K562 (cell line): ENCODE data around the gene DBP. TPM values are rescaled to one million over a fixed set of nuclear protein-coding genes. Genes with fewer than 3 reads are reported as not detected.

Experiments
- CTBP1 ChIP-seq: fragments of 450-650 bp; IDR thresholded peaks from 2 replicates; pipeline ENCODE4 v1.6.1; 2016; ENCODE audit warnings: borderline replicate concordance
- DNMT1 ChIP-seq: fragments of 450-650 bp; IDR thresholded peaks from 2 replicates; pipeline ENCODE4 v1.6.1; 2016; ENCODE audit warnings: antibody characterized with exemption, mild to moderate bottlenecking
- ETV5 ChIP-seq: sonication (generic); formaldehyde crosslinking; IDR thresholded peaks from 2 replicates; pipeline ENCODE4 v1.4.0; 2020; ENCODE audit warnings: low read depth, mild to moderate bottlenecking, missing genetic modification reagents
- FOXA3 ChIP-seq, 2 experiments: fragments of 450-650 bp in 1 of 2; sonication (generic) in 1 of 2; formaldehyde crosslinking; IDR thresholded peaks in 1 of 2; conservative IDR thresholded peaks in 1 of 2; 2 replicates each; pipeline versions ENCODE4 v1.4.0 to v1.8.0; 2020 to 2022; ENCODE audit warnings: mild to moderate bottlenecking in 2 of 2, missing genetic modification reagents in 1 of 2
- FOXJ3 ChIP-seq: sonication (generic); formaldehyde crosslinking; IDR thresholded peaks from 2 replicates; pipeline ENCODE4 v1.4.0; 2020; ENCODE audit warnings: mild to moderate bottlenecking, missing genetic modification reagents
- FOXK1 ChIP-seq: sonication (generic); formaldehyde crosslinking; IDR thresholded peaks from 2 replicates; pipeline ENCODE4 v1.8.0; 2022; ENCODE audit warnings: missing genetic modification reagents, mild to moderate bottlenecking, borderline replicate concordance
- GABPB1 ChIP-seq: sonication (generic); formaldehyde crosslinking; IDR thresholded peaks from 2 replicates; pipeline ENCODE4 v1.8.0; 2022; ENCODE audit warnings: mild to moderate bottlenecking, missing genetic modification reagents
- HDGF ChIP-seq: fragments of 450-650 bp; IDR thresholded peaks from 2 replicates; pipeline ENCODE4 v1.6.1; 2016
- HLTF ChIP-seq: fragments of 450-650 bp; IDR thresholded peaks from 2 replicates; pipeline ENCODE4 v1.6.1; 2016
- KDM4B ChIP-seq, 2 experiments: fragments of 450-650 bp in 1 of 2; sonication (generic) in 1 of 2; IDR thresholded peaks; 2 replicates each; pipeline ENCODE4 v1.6.1; 2016 to 2017; ENCODE audit warnings: borderline replicate concordance in 2 of 2, antibody characterized with exemption in 1 of 2, low read depth in 1 of 2, mild to moderate bottlenecking in 1 of 2
- MAFK ChIP-seq: IDR thresholded peaks from 2 replicates; pipeline ENCODE4 v1.6.1; 2011; ENCODE audit warnings: low read length, improper control_type of control experiment
- MIER1 ChIP-seq: fragments of 450-650 bp; IDR thresholded peaks from 2 replicates; pipeline ENCODE4 v1.6.1; 2016; ENCODE audit warnings: antibody characterized with exemption, mild to moderate bottlenecking, low read depth
- MTA1 ChIP-seq: fragments of 450-650 bp; IDR thresholded peaks from 2 replicates; pipeline ENCODE4 v1.6.1; 2017; ENCODE audit warnings: borderline replicate concordance
- MYC ChIP-seq, 2 experiments: fragments of 250-450 bp in 1 of 2; sonication (Bioruptor Pico) in 1 of 2; IDR thresholded peaks; 2 replicates each; pipeline versions ENCODE4 v1.5.1 to v1.6.1; 2012 to 2021; ENCODE audit warnings: low read depth in 2 of 2, borderline replicate concordance in 1 of 2, improper control_type of control experiment in 1 of 2, low read length in 1 of 2, mild to moderate bottlenecking in 1 of 2, moderate library complexity in 1 of 2
- NELFE ChIP-seq: IDR thresholded peaks from 2 replicates; pipeline ENCODE4 v1.6.1; 2011; ENCODE audit warnings: mild to moderate bottlenecking; ENCODE audit not compliant: insufficient read depth, insufficient read length
- NRF1 ChIP-seq, 2 experiments: fragments of 450-650 bp; IDR thresholded peaks in 1 of 2; conservative IDR thresholded peaks in 1 of 2; 2 replicates each; pipeline ENCODE4 v1.6.1; 2014; ENCODE audit warnings: mild to moderate bottlenecking in 2 of 2
- PHF8 ChIP-seq: fragments of 200-600 bp; sonication (generic); IDR thresholded peaks from 2 replicates; pipeline ENCODE4 v1.6.1; 2012; ENCODE audit warnings: mixed run types, mild to moderate bottlenecking, inconsistent platforms, low read length, moderate library complexity, borderline replicate concordance
- POLR2A ChIP-seq: fragments of 450-650 bp; conservative IDR thresholded peaks from 2 replicates; pipeline ENCODE4 v1.6.1; 2016
- RBFOX2 ChIP-seq: fragments of 200-400 bp; formaldehyde crosslinking; IDR thresholded peaks from 2 replicates; pipeline ENCODE4 v1.6.1; 2017; ENCODE audit warnings: low read depth, mild to moderate bottlenecking, low read length, moderate library complexity
- TEAD1 ChIP-seq, 2 experiments: fragments of 450-650 bp in 1 of 2; sonication (generic) in 1 of 2; formaldehyde crosslinking; IDR thresholded peaks; 2 replicates each; pipeline versions ENCODE4 v1.4.0 to v1.8.0; 2020 to 2022; ENCODE audit warnings: mild to moderate bottlenecking in 2 of 2, missing genetic modification reagents in 1 of 2
- polyA plus RNA-seq, 8 experiments: library from polyadenylated mRNA; depleted of rRNA in 4 of 8; stranded (reverse) in 5 of 8; unstranded in 3 of 8; fragments of >200 nt; fragmentation: Nextera tagmentation in 2 of 8; fragmentation: Illumina TruSeq in 1 of 8; extraction: Ambion mirVana in 2 of 8; extraction: Trizol in 1 of 8; gene quantifications; 2 replicates each; pipeline versions ENCODE4 v1.2.1 to v1.2.3, GENCODE V29; 2011 to 2014; ENCODE audit warnings: inconsistent platforms in 1 of 8, missing spikeins in 1 of 8
- total RNA-seq, 7 experiments: library from RNA; depleted of rRNA in 6 of 7; stranded (reverse); fragments of >200 nt in 6 of 7; fragmentation: Illumina TruSeq in 2 of 7; extraction: Trizol in 2 of 7; gene quantifications; 2 replicates each; pipeline versions ENCODE4 v1.2.1 to v1.2.3, GENCODE V29; 2011 to 2021; ENCODE audit warnings: low replicate concordance in 1 of 7
- TF ChIP-seq, protein P1 (sequence below), 2 experiments: fragments of 450-650 bp; IDR thresholded peaks; 2 replicates each; pipeline ENCODE4 v1.6.1; 2018; ENCODE audit warnings: mild to moderate bottlenecking in 2 of 2, low read depth in 1 of 2; ENCODE audit not compliant: partially characterized antibody in 2 of 2
- TF ChIP-seq, protein P2 (sequence below): sonication (generic); formaldehyde crosslinking; IDR thresholded peaks from 2 replicates; pipeline ENCODE4 v1.8.1; 2023; ENCODE audit warnings: mild to moderate bottlenecking, missing genetic modification reagents

Gene DBP
- total and polyA plus RNA-seq, 9 of the 15 experiments (the other 6 are each of a cell fraction or from before 2014, with no cell fraction given) = 0.25 to 5.5 (median 1.8) TPM

DNA sequence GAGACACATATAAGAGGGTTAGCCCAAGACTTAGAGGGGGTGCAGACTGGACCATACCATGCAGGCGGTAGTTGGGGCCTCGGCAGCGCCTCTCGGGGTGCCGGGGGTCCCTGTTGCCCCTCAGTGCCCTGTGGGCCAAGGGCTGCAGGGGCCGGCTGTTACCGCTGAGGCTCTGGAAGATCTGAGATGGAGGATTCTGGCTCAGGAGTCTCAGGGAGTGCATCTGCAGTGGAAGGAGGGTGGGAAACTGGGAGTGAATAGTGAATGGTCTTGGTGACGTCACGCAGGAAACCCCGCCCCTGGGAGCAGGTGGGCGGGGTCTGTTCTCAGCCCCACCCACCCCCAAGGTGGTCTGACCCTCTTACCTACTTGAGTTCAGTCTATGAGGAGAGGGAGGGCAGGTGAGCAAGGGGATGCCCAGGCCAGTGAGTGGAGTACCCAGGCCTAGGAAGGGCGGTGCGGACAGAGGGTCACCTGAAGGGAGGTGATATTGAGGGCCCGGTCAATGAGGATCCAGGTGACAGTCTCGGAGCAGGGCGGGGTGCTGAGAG is 1.7 kb upstream of the DBP start (continued):
- 0 out of 2 replicates have a peak, but pooled peaks have one; percentile 20 for TF ChIP-seq FOXK1 (CRISPR knock-in tag)
- 0 out of 2 replicates have a peak, but pooled peaks have one; percentile 7 for TF ChIP-seq MIER1
- TF ChIP-seq HDGF = 0 out of 2 replicates have a peak, but pooled peaks have one; percentile 2
- no peak for TF ChIP-seq GABPB1 (CRISPR knock-in tag)
- TF ChIP-seq HLTF = no peak
- TF ChIP-seq, protein P1, sequence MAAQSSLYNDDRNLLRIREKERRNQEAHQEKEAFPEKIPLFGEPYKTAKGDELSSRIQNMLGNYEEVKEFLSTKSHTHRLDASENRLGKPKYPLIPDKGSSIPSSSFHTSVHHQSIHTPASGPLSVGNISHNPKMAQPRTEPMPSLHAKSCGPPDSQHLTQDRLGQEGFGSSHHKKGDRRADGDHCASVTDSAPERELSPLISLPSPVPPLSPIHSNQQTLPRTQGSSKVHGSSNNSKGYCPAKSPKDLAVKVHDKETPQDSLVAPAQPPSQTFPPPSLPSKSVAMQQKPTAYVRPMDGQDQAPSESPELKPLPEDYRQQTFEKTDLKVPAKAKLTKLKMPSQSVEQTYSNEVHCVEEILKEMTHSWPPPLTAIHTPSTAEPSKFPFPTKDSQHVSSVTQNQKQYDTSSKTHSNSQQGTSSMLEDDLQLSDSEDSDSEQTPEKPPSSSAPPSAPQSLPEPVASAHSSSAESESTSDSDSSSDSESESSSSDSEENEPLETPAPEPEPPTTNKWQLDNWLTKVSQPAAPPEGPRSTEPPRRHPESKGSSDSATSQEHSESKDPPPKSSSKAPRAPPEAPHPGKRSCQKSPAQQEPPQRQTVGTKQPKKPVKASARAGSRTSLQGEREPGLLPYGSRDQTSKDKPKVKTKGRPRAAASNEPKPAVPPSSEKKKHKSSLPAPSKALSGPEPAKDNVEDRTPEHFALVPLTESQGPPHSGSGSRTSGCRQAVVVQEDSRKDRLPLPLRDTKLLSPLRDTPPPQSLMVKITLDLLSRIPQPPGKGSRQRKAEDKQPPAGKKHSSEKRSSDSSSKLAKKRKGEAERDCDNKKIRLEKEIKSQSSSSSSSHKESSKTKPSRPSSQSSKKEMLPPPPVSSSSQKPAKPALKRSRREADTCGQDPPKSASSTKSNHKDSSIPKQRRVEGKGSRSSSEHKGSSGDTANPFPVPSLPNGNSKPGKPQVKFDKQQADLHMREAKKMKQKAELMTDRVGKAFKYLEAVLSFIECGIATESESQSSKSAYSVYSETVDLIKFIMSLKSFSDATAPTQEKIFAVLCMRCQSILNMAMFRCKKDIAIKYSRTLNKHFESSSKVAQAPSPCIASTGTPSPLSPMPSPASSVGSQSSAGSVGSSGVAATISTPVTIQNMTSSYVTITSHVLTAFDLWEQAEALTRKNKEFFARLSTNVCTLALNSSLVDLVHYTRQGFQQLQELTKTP (IDR thresholded peaks at IDR 0.05; ENCODE audit: low read depth in 1 of 2, partially characterized antibody in 2 of 2) = no peak
- TF ChIP-seq RBFOX2 = peak; percentile 1; the same call in 1 of the 2 replicates
- peak; percentile 33; the same call in 1 of the 2 replicates for TF ChIP-seq PHF8
- TF ChIP-seq DNMT1 = no peak; the same call in 1 of the 2 replicates
- TF ChIP-seq FOXJ3 (CRISPR knock-in tag) = no peak
- TF ChIP-seq MTA1 = peak; percentile 3; the same call in 1 of the 2 replicates
- TF ChIP-seq POLR2A = peak; percentile 61
- TF ChIP-seq, protein P2, sequence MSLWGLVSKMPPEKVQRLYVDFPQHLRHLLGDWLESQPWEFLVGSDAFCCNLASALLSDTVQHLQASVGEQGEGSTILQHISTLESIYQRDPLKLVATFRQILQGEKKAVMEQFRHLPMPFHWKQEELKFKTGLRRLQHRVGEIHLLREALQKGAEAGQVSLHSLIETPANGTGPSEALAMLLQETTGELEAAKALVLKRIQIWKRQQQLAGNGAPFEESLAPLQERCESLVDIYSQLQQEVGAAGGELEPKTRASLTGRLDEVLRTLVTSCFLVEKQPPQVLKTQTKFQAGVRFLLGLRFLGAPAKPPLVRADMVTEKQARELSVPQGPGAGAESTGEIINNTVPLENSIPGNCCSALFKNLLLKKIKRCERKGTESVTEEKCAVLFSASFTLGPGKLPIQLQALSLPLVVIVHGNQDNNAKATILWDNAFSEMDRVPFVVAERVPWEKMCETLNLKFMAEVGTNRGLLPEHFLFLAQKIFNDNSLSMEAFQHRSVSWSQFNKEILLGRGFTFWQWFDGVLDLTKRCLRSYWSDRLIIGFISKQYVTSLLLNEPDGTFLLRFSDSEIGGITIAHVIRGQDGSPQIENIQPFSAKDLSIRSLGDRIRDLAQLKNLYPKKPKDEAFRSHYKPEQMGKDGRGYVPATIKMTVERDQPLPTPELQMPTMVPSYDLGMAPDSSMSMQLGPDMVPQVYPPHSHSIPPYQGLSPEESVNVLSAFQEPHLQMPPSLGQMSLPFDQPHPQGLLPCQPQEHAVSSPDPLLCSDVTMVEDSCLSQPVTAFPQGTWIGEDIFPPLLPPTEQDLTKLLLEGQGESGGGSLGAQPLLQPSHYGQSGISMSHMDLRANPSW (CRISPR knock-in tag) = peak; percentile 18; the same call in 1 of the 2 replicates
- no peak for TF ChIP-seq TEAD1 (CRISPR knock-in tag; IDR thresholded peaks at IDR 0.05)
- TF ChIP-seq MYC (IDR thresholded peaks at IDR 0.05; ENCODE audit: low read depth, low read length) = no peak
- TF ChIP-seq MYC (CRISPR knock-in tag; IDR thresholded peaks at IDR 0.05; ENCODE audit: borderline replicate concordance, low read depth) = peak; percentile 60; the same call in 1 of the 2 replicates
- TF ChIP-seq CTBP1 = peak; percentile 7; the same call in 1 of the 2 replicates
- no peak for TF ChIP-seq ETV5
- no peak for TF ChIP-seq NELFE
- peak in 1 of 2 experiments; percentile 11; a peak in 1 of 4 replicates for TF ChIP-seq NRF1 (conservative IDR thresholded peaks at IDR 0.05 in 1 of 2, IDR thresholded peaks at IDR 0.05 in 1 of 2)
- TF ChIP-seq KDM4B (IDR thresholded peaks at IDR 0.05; ENCODE audit: borderline replicate concordance in 2 of 2, low read depth in 1 of 2) = no peak
- TF ChIP-seq FOXA3 (CRISPR knock-in tag; conservative IDR thresholded peaks at IDR 0.05 in 1 of 2, IDR thresholded peaks at IDR 0.05 in 1 of 2) = 0 out of 4 replicates have a peak, but pooled peaks of 1 of the 2 experiments have one; percentile 38
- no peak for TF ChIP-seq MAFK
